Stimulated activated memory B cell treated with anti-CD40 and anti-IgM and Interleukin-4, amounts not matched to agents 10 μg/mL and 1 μg/mL and 100 μg/mL, for 72 hours (primary cell): ENCODE data around the gene MRPS23.

Experiments used
- ATAC-seq: fragments of 150-1000 bp; cut with Tn5 transposase; 2 replicates; pipeline ENCODE4 v1.10.0; 2021
- H3K27ac Mint-ChIP-seq: one replicate; pipeline ENCODE4 v1.8.0; 2022; ENCODE audit warnings: mild to moderate bottlenecking, mixed read lengths
- H3K27me3 Mint-ChIP-seq: one replicate; pipeline ENCODE4 v1.8.0; 2022; ENCODE audit warnings: mixed read lengths
- H3K36me3 Mint-ChIP-seq: one replicate; pipeline ENCODE4 v1.8.0; 2022; ENCODE audit warnings: mixed read lengths
- H3K4me1 Mint-ChIP-seq: one replicate; pipeline ENCODE4 v1.8.0; 2022; ENCODE audit warnings: mixed read lengths
- H3K4me3 Mint-ChIP-seq: one replicate; pipeline ENCODE4 v1.8.0; 2022; ENCODE audit warnings: mild to moderate bottlenecking, moderate library complexity, mixed read lengths
- H3K9me3 Mint-ChIP-seq: one replicate; pipeline ENCODE4 v1.8.0; 2022; ENCODE audit warnings: mixed read lengths

Gene MRPS23

DNA sequence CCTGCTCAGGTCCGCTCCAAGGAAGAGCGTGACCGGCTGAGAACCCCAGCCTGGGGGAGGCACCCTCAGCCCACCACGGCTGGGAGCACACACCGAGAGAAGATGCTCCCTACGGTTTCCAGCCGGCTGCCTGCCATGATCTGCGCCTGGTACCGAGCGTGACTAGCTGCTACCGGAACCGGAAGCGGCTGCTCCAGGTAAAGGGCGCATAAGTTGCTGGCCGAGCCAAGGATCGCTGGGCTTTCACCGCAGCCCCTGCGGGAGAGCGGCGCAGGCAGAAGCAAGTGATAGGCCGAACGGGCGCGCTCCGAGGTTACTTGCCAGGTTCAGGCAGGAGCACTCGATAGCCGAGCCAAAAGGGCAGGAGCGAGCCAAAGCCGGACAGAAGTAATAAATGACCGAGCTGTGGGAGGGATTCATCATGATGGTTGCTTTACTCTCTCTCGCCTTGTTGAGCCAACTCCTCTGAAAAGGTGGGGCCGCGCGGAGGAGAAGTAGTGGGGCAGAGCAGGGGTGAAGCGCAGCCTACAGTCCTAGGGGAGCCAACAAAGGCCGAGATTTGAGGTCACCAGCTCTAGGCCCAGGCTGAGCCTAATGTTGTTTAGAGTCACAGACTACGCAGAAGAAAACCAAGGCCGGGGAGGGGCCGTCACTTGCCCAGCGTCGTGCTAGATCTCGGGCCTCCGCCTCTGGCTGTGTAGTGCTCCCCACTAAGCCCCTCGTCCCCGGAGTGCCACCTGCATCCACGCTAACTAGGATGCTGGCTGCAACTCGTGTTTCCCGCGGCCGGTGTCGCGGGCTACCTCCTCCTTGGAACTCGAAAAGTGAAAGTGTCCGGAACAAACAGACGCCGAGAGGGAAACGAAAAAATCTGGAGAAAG, at the start of gene MRPS23:
Gene MRPS23, minus strand, starts transcription at position 171 of the 881 bp plus-strand sequence. Its CDS starts 34 bp downstream, at position 137.
- peak; percentile 95 for ATAC-seq
- no peaks in the 10 kb centered on the region for H3K9me3 Mint-ChIP-seq
- no peaks in the 10 kb centered on the region for H3K27me3 Mint-ChIP-seq
- peaks cover 39% of the 10 kb centered on the region for H3K4me1 Mint-ChIP-seq
- H3K4me3 Mint-ChIP-seq = peak within 1 kb of the TSS; percentile 93
- peak within 1 kb of the TSS; percentile 99 for H3K27ac Mint-ChIP-seq
- peaks cover 14% of the 10 kb centered on the region for H3K36me3 Mint-ChIP-seq

DNA sequence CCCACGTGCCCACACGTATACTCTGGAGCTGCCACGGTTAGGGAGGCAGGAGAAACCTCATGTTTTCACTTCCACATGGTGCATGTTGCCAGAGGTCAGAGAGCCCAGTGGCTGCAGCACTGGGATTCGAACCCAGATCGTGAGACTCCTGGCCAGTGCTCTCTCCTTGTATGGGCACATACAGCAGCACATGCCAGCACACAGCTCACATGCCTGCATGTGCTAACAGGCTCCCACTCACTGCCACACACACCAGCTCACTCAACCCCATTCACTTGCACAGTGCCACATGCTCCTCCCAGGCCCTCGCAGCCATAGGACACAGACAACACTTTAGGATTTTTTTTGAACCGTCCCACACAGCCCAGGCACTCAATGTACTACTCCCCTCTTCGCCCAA, 49.5 kb upstream of the MRPS23 start:
- Mint-ChIP-seq H3K27me3 (no peaks in the 10 kb centered on the region), H3K9me3 (no peaks in the 10 kb centered on the region), H3K4me1 (peaks cover 49% of the 10 kb centered on the region), H3K36me3 (no peaks in the 10 kb centered on the region), H3K4me3 (no peak overlapping the region), H3K27ac (no peak overlapping the region)
- ATAC-seq = no peak

DNA sequence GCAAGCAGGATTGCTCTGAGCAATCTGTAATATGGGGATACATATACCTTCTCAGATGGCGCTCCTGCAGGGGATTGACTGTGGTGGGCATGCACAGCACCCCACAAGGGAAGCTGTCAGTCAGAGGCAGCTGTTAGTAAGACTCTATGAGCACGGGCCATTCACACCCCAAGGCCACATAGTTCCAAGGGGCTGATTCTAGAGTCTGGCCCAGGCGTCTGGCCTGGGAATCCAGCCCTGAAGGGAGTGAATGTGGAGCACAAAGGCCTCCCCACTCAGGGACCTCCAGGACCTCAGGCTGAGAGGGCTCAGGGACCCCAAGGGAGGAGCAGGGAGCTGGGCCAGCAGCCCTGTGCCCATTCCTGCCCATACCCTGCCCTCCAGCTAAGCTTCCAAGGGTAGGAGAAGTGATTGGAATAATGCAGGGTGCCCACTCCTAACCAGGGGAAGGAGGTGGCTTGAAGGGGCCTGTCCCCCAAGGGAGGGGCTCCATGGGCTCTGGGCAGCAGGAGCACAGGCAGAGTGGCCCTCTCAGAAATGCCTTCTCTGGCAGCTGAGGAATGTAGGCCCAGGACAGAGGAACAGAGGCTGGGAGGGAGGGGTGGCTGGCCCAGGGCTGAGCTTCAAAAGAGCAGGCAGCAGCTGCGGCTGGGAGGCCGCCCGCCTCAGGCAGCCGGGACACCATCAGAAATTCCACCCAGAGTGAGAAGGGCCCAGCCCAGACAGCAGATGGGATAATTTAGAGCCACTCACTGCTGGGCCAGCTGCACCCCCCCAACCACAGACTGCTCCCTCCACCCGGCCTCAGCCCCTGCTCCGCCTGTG, 48.9 kb upstream of the MRPS23 start:
- H3K4me1 Mint-ChIP-seq = peaks cover 44% of the 10 kb centered on the region

DNA sequence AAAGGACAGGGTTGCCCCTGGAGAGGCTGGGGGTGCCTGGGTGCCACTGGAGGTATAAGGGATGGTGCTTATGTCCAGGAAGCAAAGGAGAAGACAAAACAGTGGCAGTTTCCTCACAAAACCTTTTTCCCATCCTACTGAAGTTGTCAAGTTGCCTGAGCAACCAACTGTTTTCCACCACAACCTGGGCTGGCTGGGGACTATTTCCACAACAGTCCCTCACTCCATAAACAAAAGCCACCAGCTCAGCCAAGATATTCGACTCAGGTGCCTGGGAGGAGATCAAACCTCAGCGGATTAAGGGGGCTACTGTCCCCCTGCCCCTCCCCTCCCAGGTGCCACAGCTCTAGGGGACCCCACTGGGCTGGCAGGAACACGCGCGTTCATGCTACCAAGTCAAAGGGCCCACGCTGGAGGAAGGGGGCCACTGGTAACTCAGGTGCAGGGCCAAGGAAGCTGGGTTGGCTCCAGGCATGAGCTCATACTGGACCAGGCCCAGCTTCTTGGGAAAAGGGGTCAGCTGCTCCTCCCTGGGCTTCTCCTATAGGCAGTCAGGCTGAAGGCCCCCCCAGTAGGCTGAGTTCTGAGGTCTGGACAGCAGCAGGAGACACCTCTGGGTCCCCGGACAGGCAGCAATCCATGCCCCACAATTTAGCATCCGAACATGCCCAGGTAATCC, 45.7 kb upstream of the MRPS23 start:
- Mint-ChIP-seq H3K27ac (no peak overlapping the region), H3K36me3 (no peaks in the 10 kb centered on the region), H3K4me1 (peaks cover 28% of the 10 kb centered on the region), H3K27me3 (peaks cover 33% of the 10 kb centered on the region), H3K9me3 (no peaks in the 10 kb centered on the region), H3K4me3 (no peak overlapping the region)
- ATAC-seq = no peak

More for the DNA sequence above, 48.9 kb upstream of the MRPS23 start:
- Mint-ChIP-seq H3K27me3 (peaks cover 1% of the 10 kb centered on the region), H3K9me3 (no peaks in the 10 kb centered on the region), H3K36me3 (no peaks in the 10 kb centered on the region), H3K27ac (no peak overlapping the region), H3K4me3 (no peak overlapping the region)
- no peak for ATAC-seq

DNA sequence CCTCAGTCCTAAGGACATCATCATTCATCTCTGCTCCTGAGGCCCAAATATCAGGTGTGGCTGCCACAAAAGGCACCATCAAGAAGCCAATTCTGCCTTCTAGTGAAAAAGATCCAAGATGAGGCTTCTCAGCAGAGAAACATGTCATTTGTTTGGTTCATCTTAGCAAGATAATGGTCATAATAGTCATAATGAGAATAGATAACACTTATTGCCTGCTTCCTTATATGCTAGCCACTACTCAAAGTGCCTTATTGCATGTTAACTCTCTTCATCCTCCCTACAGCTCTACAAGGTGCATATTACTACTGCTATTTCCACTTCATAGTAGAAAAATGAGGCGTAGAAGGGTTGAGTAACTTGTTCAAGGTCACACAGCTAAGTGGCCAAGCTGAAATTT, 45.0 kb upstream of the MRPS23 start:
- H3K27ac Mint-ChIP-seq = no peak overlapping the region
- no peak overlapping the region for H3K4me3 Mint-ChIP-seq

DNA sequence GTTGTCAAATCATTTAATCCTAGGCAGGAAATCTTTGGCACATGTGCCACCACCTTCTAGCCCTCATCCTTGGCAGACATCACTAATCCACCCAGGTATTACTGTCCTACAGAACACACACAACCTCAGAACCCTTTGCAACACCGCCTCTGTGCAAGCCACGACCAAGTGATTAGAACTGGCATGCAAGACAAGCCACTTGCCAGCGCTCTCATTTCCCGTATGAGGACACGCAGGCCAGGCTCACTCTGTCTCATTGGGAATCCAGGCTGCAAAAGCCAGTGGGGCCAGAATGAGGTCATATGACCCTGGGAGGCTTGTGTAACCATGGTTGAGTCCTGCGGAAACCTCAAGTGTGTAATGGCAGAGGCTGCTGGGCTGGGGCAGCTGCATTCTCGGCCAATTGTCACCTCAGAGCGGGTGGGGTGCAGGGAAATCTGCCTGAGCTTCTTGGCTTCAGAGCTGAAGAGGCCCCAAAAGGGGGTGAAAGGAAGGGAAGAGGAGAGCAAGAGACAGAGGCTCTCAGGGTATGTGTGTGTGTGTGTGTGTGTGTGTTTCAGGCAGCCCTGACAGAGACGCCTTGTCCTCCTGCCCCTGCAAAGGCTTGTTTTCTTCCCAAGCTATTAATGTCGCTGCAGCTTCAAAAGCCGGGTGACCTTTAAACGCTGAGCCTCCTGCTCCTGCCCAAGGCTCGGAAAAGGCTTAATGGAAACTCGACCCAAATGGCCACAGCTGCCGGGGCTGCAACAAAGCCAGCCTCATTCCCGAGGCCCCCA, 43.2 kb upstream of the MRPS23 start:
- H3K27ac Mint-ChIP-seq = no peak overlapping the region
- peak; percentile 13 for ATAC-seq
- H3K27me3 Mint-ChIP-seq = peaks cover 36% of the 10 kb centered on the region
- H3K4me1 Mint-ChIP-seq = peaks cover 12% of the 10 kb centered on the region
- H3K4me3 Mint-ChIP-seq = no peak overlapping the region
- H3K36me3 Mint-ChIP-seq = no peaks in the 10 kb centered on the region
- H3K9me3 Mint-ChIP-seq = no peaks in the 10 kb centered on the region

More for the DNA sequence above, 45.0 kb upstream of the MRPS23 start:
- Mint-ChIP-seq H3K36me3 (no peaks in the 10 kb centered on the region), H3K27me3 (peaks cover 36% of the 10 kb centered on the region), H3K4me1 (peaks cover 22% of the 10 kb centered on the region), H3K9me3 (no peaks in the 10 kb centered on the region)
- ATAC-seq = no peak

DNA sequence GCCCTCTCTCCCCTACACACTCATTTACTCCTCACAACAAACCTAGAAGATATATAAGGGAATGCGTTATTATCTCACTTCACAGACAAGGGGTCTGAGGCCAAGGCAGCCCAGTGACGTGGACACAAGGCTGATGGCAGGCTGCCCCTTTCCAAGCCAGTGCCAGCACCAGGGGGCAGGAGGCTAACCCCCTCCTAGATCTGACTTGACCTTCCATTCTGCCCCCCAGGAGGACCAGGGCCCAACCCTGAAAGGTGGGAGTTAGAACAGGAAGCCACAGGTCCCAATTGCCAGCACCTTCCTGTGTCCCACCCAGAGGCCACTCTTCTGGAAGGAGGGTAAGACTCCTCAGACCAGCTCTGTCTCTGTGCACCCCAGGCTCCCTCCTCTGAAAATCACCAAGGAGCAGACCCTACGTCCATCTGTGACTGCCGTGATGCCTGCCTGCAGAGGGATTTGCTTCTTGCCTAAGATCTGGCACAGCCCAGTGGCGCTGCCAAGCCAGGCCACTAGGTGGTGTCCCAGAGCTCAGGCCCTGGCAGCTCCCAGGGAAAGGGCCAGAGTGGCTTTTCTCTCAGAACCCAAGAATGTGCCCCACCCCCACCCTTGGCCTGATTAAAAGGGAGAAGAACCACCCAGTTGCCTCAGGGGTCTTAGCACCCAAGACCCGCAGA, 42.4 kb upstream of the MRPS23 start:
- peak; percentile 75 for ATAC-seq
- no peak overlapping the region for H3K27ac Mint-ChIP-seq
- H3K27me3 Mint-ChIP-seq = peaks cover 36% of the 10 kb centered on the region
- H3K9me3 Mint-ChIP-seq = no peaks in the 10 kb centered on the region
- H3K36me3 Mint-ChIP-seq = no peaks in the 10 kb centered on the region
- H3K4me1 Mint-ChIP-seq = peaks cover 12% of the 10 kb centered on the region
- no peak overlapping the region for H3K4me3 Mint-ChIP-seq

DNA sequence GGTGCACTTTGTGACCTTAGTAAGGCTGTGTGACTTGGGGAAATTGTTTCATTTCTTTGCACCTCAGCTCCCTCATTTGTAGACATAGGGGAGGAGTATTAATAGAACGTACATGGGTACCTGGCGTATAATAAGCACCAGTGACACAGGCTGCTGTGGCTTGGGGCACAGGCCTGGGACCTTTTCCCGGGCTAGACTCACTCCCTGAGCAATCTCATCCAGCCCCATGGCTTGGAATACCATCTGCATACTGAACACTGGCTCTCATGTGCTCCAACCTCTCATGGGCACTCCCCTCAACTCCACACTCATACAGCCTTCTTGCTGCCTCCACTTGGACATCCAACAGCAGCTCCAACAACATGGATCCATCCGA, 41.0 kb upstream of the MRPS23 start:
- no peak for ATAC-seq
- Mint-ChIP-seq H3K4me1 (peaks cover 12% of the 10 kb centered on the region), H3K9me3 (no peaks in the 10 kb centered on the region), H3K27ac (no peak overlapping the region), H3K36me3 (no peaks in the 10 kb centered on the region), H3K4me3 (no peak overlapping the region), H3K27me3 (peaks cover 36% of the 10 kb centered on the region)

DNA sequence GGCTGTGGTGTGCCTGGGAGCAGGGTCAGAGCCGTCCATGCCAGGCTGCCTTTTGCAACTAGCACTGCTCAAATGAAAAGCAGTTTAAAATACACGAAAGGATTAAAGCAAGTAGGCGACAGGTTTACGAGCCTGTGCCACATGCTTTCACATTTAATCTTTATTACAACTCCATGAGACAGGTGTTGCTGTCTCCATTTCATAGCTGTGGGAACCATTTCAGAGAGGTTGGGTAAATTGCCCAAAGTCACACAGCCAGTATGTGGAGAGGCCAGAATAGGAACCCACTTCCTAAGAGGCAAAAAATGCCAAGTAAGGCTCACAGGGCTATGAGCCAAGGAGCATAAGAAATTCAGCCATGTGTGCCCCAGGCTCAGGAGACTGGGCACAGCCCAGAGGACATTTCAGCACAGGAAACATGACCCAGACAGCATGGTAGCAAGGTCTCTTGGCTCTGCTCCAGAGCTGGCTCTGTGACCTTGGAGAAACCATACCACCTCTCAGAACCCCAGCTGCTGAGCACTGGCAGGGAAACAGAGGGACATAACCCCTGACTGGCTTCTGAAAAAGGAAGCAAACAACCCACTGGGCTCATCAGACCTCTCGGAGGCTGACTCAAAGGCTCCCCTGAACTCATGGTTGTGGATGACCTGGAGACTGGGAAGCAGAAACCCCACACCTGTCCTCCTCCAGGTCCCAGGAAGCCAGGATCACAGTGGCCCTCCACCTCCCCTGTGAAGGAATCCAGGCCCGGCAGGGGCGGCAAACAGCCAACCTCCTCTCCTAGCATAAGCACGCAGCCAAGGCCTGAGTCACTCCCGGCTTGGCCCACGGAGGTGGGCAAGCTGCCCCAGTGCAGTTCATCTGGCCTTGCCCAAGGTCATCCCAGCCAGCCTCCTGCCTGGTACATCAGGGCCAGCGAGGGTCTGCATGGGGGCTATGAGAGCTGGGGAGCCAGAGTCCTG, 40.3 kb upstream of the MRPS23 start:
- H3K27ac Mint-ChIP-seq = no peak overlapping the region
- H3K4me1 Mint-ChIP-seq = peaks cover 12% of the 10 kb centered on the region
- H3K27me3 Mint-ChIP-seq = peaks cover 36% of the 10 kb centered on the region
- ATAC-seq = no peak
- no peaks in the 10 kb centered on the region for H3K9me3 Mint-ChIP-seq
- H3K4me3 Mint-ChIP-seq = no peak overlapping the region
- H3K36me3 Mint-ChIP-seq = no peaks in the 10 kb centered on the region

DNA sequence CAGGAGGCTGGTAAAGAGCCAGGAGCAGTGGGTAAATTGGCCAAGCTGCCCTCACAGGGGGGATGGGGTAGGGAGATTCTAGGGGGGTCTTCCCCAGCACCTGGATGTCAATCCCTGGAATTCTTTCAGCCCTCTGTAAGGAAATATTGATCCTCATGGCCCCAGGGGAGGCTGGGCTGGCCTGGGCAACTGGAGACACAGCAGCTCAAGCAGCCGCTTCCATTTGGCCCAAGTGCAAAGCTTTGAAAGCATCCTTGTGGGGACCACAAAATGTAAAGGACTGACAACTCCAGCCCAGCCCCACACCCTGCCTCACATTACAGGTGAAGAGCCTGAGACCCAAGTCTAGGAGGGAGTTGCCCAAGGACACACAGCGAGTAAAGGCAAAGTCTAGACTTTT, 39.4 kb upstream of the MRPS23 start:
- Mint-ChIP-seq H3K4me3 (no peak overlapping the region), H3K36me3 (no peaks in the 10 kb centered on the region), H3K27me3 (peaks cover 43% of the 10 kb centered on the region), H3K9me3 (no peaks in the 10 kb centered on the region), H3K4me1 (peaks cover 12% of the 10 kb centered on the region), H3K27ac (no peak overlapping the region)
- no peak for ATAC-seq

DNA sequence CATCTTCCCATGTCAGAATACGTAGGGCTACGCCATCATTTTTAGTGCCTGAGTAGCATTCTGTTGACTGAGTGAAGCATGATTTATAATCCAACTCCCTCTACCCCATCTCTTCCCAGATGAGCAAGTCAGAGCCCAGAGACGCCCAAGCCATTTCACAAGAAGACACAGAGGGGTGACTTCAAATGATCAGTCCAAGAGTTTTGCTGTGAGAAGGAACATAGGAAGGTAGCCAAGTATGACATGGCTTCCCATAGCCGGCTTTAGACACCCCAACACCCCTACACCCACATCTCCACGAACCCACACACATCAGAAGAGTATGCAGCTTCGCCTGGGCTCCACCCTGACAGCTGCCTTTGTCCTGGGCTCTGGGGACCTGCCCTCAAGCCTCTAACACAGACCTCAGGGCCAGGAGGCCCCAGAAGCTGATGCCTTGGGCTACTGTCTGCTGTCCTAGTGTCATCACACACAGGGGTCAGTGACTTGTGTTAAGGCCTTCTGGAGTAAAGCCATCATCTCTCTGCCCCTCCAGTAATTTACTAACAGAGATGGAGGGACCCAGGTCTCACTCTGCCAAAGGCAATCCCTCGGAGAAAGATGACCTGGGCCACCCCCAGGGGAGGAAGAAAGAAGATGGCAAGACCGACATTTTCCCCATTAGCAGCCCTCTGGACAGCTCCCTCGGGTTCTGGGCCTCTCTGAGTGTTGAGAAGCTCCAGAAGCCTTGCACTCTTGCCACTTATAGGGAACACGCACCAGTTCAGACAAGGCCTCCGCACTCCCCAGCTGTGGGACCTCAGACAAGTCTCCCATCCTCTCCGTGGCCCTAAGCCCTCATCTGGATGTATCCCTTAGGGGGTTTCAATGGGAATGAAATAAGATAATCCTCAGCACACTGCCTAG, 38.7 kb upstream of the MRPS23 start:
- Mint-ChIP-seq H3K27ac (no peak overlapping the region), H3K4me1 (peaks cover 12% of the 10 kb centered on the region), H3K4me3 (no peak overlapping the region), H3K36me3 (no peaks in the 10 kb centered on the region), H3K9me3 (no peaks in the 10 kb centered on the region), H3K27me3 (peaks cover 43% of the 10 kb centered on the region)
- ATAC-seq = no peak

DNA sequence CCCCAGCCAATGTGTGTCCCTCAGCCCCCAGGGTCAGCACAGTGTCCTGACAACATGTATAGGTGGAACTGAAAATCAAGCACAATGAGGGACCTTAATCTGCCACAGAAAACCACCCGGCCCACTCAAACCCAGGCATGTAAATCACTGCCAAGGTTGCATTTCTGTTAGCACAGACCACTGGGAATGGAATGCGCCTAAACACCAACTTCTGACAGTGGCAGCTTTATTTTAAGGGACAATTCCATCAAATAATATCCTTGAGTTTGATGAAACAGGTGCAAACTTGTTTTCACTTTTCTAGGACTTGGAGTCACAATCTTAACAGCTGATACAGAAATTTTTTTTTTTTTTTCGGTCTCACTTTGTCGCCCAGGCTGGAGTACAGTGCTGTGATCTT, 37.3 kb upstream of the MRPS23 start:
- Mint-ChIP-seq H3K9me3 (no peaks in the 10 kb centered on the region), H3K4me1 (peaks cover 1% of the 10 kb centered on the region), H3K36me3 (no peaks in the 10 kb centered on the region), H3K27ac (no peak overlapping the region), H3K27me3 (peaks cover 29% of the 10 kb centered on the region), H3K4me3 (no peak overlapping the region)
- no peak for ATAC-seq
